Mesenchymal stem cell (in vitro differentiated cells and primary cell): ENCODE results near the gene ZNF846.
"Not testable (repeated sequence)": the region's sequence is repeated elsewhere in the genome, so short reads cannot be mapped to it uniquely, and the experiment has no call there.

Source experiments
- DNase-seq: peaks from one replicate; pipeline ENCODE4 v3.0.0-alpha.2; 2013
- H2AFZ ChIP-seq: one replicate; pipeline ENCODE4 v1.6.1; 2013; ENCODE audit warnings: low read depth, mild to moderate bottlenecking, control low read depth, inconsistent platforms, low read length, moderate library complexity
- H2AK5ac ChIP-seq: 2 replicates; pipeline ENCODE4 v1.6.1; 2013; ENCODE audit warnings: low read length, moderate library complexity, mild to moderate bottlenecking, inconsistent platforms; ENCODE audit not compliant: severe bottlenecking
- H2BK120ac ChIP-seq: one replicate; pipeline ENCODE4 v1.6.1; 2013; ENCODE audit warnings: low read depth, mild to moderate bottlenecking, inconsistent platforms, low read length, moderate library complexity
- H2BK12ac ChIP-seq, 2 experiments: one replicate each; pipeline ENCODE4 v1.6.1; 2013; ENCODE audit warnings: inconsistent platforms in 2 of 2, low read length in 2 of 2, mild to moderate bottlenecking in 2 of 2, moderate library complexity in 2 of 2, control low read depth in 1 of 2
- H2BK15ac ChIP-seq: one replicate; pipeline ENCODE4 v1.6.1; 2013; ENCODE audit warnings: mild to moderate bottlenecking, low read depth, inconsistent platforms; ENCODE audit not compliant: poor library complexity, severe bottlenecking
- H2BK5ac ChIP-seq: 2 replicates; pipeline ENCODE4 v1.6.1; 2013; ENCODE audit warnings: low read depth, mild to moderate bottlenecking, low read length, control low read depth, inconsistent platforms; ENCODE audit not compliant: poor library complexity, severe bottlenecking
- H3K14ac ChIP-seq, 2 experiments: one replicate each; pipeline ENCODE4 v1.6.1; 2013; ENCODE audit warnings: inconsistent platforms in 2 of 2, low read length in 2 of 2, control low read depth in 1 of 2, mild to moderate bottlenecking in 1 of 2, moderate library complexity in 1 of 2
- H3K18ac ChIP-seq, 2 experiments: one replicate each; pipeline ENCODE4 v1.6.1; 2013; ENCODE audit warnings: inconsistent platforms in 2 of 2, low read length in 2 of 2, control low read depth in 1 of 2, low read depth in 1 of 2, mild to moderate bottlenecking in 1 of 2
- H3K23ac ChIP-seq, 2 experiments: one replicate each; pipeline ENCODE4 v1.6.1; 2013; ENCODE audit warnings: inconsistent platforms in 2 of 2, low read length in 2 of 2, mild to moderate bottlenecking in 2 of 2, moderate library complexity in 2 of 2, control low read depth in 1 of 2
- H3K27ac ChIP-seq: 2 replicates; pipeline ENCODE4 v1.5.1; 2013; ENCODE audit warnings: mild to moderate bottlenecking, moderate library complexity, low read length, control low read depth, inconsistent platforms; ENCODE audit not compliant: poor library complexity, severe bottlenecking
- H3K27me3 ChIP-seq, 2 experiments: 2 replicates each; pipeline versions ENCODE4 v1.6.1 to v1.7.0; 2013; ENCODE audit warnings: low read length in 2 of 2, mild to moderate bottlenecking in 2 of 2, moderate library complexity in 2 of 2, control low read depth in 1 of 2, inconsistent platforms in 1 of 2; ENCODE audit not compliant: control insufficient read depth in 1 of 2, insufficient read depth in 1 of 2
- H3K36me3 ChIP-seq, 2 experiments: 2 replicates each; pipeline versions ENCODE4 v1.6.1 to v1.7.0; 2013; ENCODE audit warnings: low read length in 2 of 2, control low read depth in 1 of 2, inconsistent platforms in 1 of 2, low read depth in 1 of 2, mild to moderate bottlenecking in 1 of 2; ENCODE audit not compliant: insufficient read depth in 2 of 2, control insufficient read depth in 1 of 2
- H3K4ac ChIP-seq, 2 experiments: one replicate each; pipeline ENCODE4 v1.6.1; 2013; ENCODE audit warnings: inconsistent platforms in 2 of 2, low read length in 2 of 2, mild to moderate bottlenecking in 2 of 2, moderate library complexity in 2 of 2, control low read depth in 1 of 2, low read depth in 1 of 2
- H3K4me1 ChIP-seq: 2 replicates; pipeline ENCODE4 v1.6.1; 2013; ENCODE audit warnings: low read depth, low read length, control low read depth; ENCODE audit not compliant: control insufficient read depth, insufficient read depth
- H3K4me2 ChIP-seq: 2 replicates; pipeline ENCODE4 v1.6.1; 2013; ENCODE audit warnings: low read length, mild to moderate bottlenecking, inconsistent platforms; ENCODE audit not compliant: poor library complexity, severe bottlenecking
- H3K4me3 ChIP-seq, 2 experiments: 2 replicates each; pipeline versions ENCODE4 v1.5.1 to v1.7.0; 2013; ENCODE audit warnings: low read length in 2 of 2, mild to moderate bottlenecking in 2 of 2, control low read depth in 1 of 2, low read depth in 1 of 2; ENCODE audit not compliant: insufficient read depth in 1 of 2
- H3K79me1 ChIP-seq: replicated peaks from 2 replicates; pipeline ENCODE4 v1.6.1; 2013; ENCODE audit warnings: mild to moderate bottlenecking, control low read depth, low read length, inconsistent platforms; ENCODE audit not compliant: poor library complexity, severe bottlenecking
- H3K9ac ChIP-seq: 2 replicates; pipeline ENCODE4 v1.7.0; 2013; ENCODE audit warnings: mild to moderate bottlenecking, low read length, moderate library complexity
- H3K9me3 ChIP-seq: 2 replicates; pipeline ENCODE4 v1.7.0; 2013; ENCODE audit warnings: mild to moderate bottlenecking, low read length; ENCODE audit not compliant: control insufficient read depth
- H4K8ac ChIP-seq: one replicate; pipeline ENCODE4 v1.6.1; 2013; ENCODE audit warnings: inconsistent platforms, mild to moderate bottlenecking, low read length, moderate library complexity
- H4K91ac ChIP-seq: one replicate; pipeline ENCODE4 v1.6.1; 2013; ENCODE audit warnings: mild to moderate bottlenecking, low read length, inconsistent platforms
- WGBS: methylation state at CpG from one replicate; pipeline ENCODE4 v1.1.7; 2013; ENCODE audit warnings: mixed read lengths; 5-methylcytosine and 5-hydroxymethylcytosine counted together

ZNF846 gene

GRCh38 chr19:9729162-9729561 is 39.4 kb downstream of the ZNF846 start:
- Histone ChIP-seq H3K9me3 (peaks cover 37% of the 10 kb centered on the region), H2BK12ac (no peak overlapping the region), H2AFZ (no peak overlapping the region), H2AK5ac (no peak overlapping the region), H2BK5ac (no peak overlapping the region), H2BK15ac (no peak overlapping the region), H4K8ac (no peak overlapping the region), H4K91ac (no peak overlapping the region), H2BK120ac (no peak overlapping the region), H3K27ac (no peak overlapping the region), H3K4ac (no peak overlapping the region), H3K23ac (no peak overlapping the region), H3K4me1 (no peaks in the 10 kb centered on the region), H3K4me2 (no peak overlapping the region), H3K18ac (no peak overlapping the region), H3K14ac (no peak overlapping the region), H3K36me3 (no peaks in the 10 kb centered on the region), H3K9ac (no peak overlapping the region), H3K79me1 (no peaks in the 10 kb centered on the region), H3K4me3 (no peak overlapping the region), H3K27me3 (no peaks in the 10 kb centered on the region)
- no CpG with 5 or more reads among the region's 4 CpGs for WGBS
- no peak for DNase-seq

- H3K36me3 ChIP-seq = no peaks in the 10 kb centered on the region
- H3K9ac ChIP-seq = no peak overlapping the region
- H3K79me1 ChIP-seq = no peaks in the 10 kb centered on the region
- H3K4me3 ChIP-seq = no peak overlapping the region
- no peaks in the 10 kb centered on the region for H3K4me1 ChIP-seq
- no peak overlapping the region for H3K23ac ChIP-seq
- H3K27me3 ChIP-seq = no peaks in the 10 kb centered on the region
- no peak overlapping the region for H2BK120ac ChIP-seq
- no peak overlapping the region for H3K4me2 ChIP-seq
- DNase-seq = no peak
- no peak overlapping the region for H2AFZ ChIP-seq
- no peak overlapping the region for H2BK5ac ChIP-seq
- no peak overlapping the region for H4K8ac ChIP-seq
- no peak overlapping the region for H2AK5ac ChIP-seq
- 50% methylated on average over 3 of the region's 3 CpGs for WGBS
- peak overlapping the region; percentile 27 for H4K91ac ChIP-seq
- no peak overlapping the region for H3K4ac ChIP-seq
- no peak overlapping the region for H2BK15ac ChIP-seq
- no peak overlapping the region for H3K14ac ChIP-seq
- H3K18ac ChIP-seq = no peak overlapping the region
- H2BK12ac ChIP-seq = no peak overlapping the region
- peaks cover 48% of the 10 kb centered on the region for H3K9me3 ChIP-seq
- H3K27ac ChIP-seq = no peak overlapping the region
Measured at GRCh38 chr19:9727644-9728043, 40.9 kb downstream of the ZNF846 start.

GRCh38 chr19:9725508-9726201 is 42.9 kb downstream of the ZNF846 start:
- WGBS = 86% methylated on average over 12 of the region's 13 CpGs
- H4K8ac ChIP-seq, H3K27ac ChIP-seq, H2BK15ac ChIP-seq, H2AK5ac ChIP-seq, H2AFZ ChIP-seq, H3K4me2 ChIP-seq, H3K79me1 ChIP-seq, H2BK5ac ChIP-seq, H3K4me1 ChIP-seq, H3K36me3 ChIP-seq, H3K4me3 ChIP-seq, H2BK12ac ChIP-seq, H3K4ac ChIP-seq, H3K23ac ChIP-seq, H3K18ac ChIP-seq, H2BK120ac ChIP-seq, H3K9ac ChIP-seq, H3K27me3 ChIP-seq, DNase-seq, H3K14ac ChIP-seq, H4K91ac ChIP-seq: not testable (repeated sequence)
- peaks cover 52% of the 10 kb centered on the region for H3K9me3 ChIP-seq

GRCh38 chr19:9724157-9724556 is 44.4 kb downstream of the ZNF846 start:
- no peaks in the 10 kb centered on the region for H3K79me1 ChIP-seq
- H4K8ac ChIP-seq = no peak overlapping the region
- H4K91ac ChIP-seq = no peak overlapping the region
- no peak overlapping the region for H2BK120ac ChIP-seq
- no peak overlapping the region for H3K23ac ChIP-seq
- H3K9ac ChIP-seq = no peak overlapping the region
- H2BK5ac ChIP-seq = no peak overlapping the region
- no peaks in the 10 kb centered on the region for H3K36me3 ChIP-seq
- H3K4ac ChIP-seq = no peak overlapping the region
- H3K4me2 ChIP-seq = no peak overlapping the region
- WGBS = 70% methylated on average over 2 of the region's 4 CpGs
- no peaks in the 10 kb centered on the region for H3K4me1 ChIP-seq
- no peak overlapping the region for H3K14ac ChIP-seq
- H2AK5ac ChIP-seq = no peak overlapping the region
- H2AFZ ChIP-seq = no peak overlapping the region
- no peak overlapping the region for H2BK12ac ChIP-seq
- H3K9me3 ChIP-seq = peaks cover 42% of the 10 kb centered on the region
- H3K18ac ChIP-seq = no peak overlapping the region
- no peak overlapping the region for H3K4me3 ChIP-seq
- no peaks in the 10 kb centered on the region for H3K27me3 ChIP-seq
- H3K27ac ChIP-seq = no peak overlapping the region
- H2BK15ac ChIP-seq = no peak overlapping the region
- no peak for DNase-seq
